ENCODE measurements around the gene TYSND1. TPM values are rescaled to one million over a fixed set of nuclear protein-coding genes. Genes with fewer than 3 reads are reported as not detected.

TYSND1 gene
- total and polyA plus RNA-seq, 2 of the 13 experiments (the other 11 are each of a cell fraction or from before 2014, with no cell fraction given), result 3.3 to 8.9 TPM

DNA sequence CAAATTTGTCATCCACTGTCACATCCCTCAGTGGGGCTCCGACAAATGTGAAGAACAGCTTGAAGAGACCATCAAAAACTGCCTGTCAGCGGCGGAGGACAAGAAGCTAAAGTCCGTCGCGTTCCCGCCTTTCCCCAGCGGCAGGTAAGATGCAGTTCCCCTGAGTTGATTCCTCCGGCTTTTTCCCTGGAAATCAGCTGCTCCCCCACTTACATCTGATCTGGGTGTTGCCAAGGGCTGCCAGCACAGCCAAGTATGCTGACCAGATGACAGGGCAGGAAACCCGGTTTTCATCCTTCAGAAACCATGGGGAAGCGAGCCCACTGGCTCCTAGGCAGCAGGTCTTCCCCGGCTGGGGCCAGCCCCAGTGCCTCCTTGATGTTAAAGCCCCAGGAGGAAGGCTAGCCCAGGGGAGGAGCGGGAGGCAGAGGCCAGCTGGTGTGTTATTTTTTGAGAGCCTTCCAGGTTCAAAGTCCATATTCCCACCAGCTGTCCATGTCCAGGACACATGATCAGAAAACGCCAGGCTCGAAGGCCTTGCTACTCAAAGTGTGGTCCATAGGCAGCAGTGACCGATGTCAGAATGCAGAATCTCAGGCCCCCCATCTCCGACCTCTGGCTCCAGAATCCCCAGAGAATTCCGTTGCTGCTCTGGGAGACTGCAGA lies 37.3 kb downstream of the TYSND1 start (continued):
- TF ChIP-seq, protein P1, sequence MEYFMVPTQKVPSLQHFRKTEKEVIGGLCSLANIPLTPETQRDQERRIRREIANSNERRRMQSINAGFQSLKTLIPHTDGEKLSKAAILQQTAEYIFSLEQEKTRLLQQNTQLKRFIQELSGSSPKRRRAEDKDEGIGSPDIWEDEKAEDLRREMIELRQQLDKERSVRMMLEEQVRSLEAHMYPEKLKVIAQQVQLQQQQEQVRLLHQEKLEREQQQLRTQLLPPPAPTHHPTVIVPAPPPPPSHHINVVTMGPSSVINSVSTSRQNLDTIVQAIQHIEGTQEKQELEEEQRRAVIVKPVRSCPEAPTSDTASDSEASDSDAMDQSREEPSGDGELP (IDR thresholded peaks at IDR 0.05; ENCODE audit: borderline replicate concordance, low read depth), result peak; percentile 96
- TF ChIP-seq ZNF790 (CRISPR knock-in tag; IDR thresholded peaks at IDR 0.05; ENCODE audit: borderline replicate concordance), result no peak
- TF ChIP-seq MED1 (CRISPR knock-in tag; IDR thresholded peaks at IDR 0.05), result peak; percentile 89
- TF ChIP-seq FOXP1 (IDR thresholded peaks at IDR 0.05), result no peak
- TF ChIP-seq FOXP1 (CRISPR knock-in tag; IDR thresholded peaks at IDR 0.05), result peak; percentile 42; the same call in 1 of the 2 replicates
- TF ChIP-seq, protein P2, sequence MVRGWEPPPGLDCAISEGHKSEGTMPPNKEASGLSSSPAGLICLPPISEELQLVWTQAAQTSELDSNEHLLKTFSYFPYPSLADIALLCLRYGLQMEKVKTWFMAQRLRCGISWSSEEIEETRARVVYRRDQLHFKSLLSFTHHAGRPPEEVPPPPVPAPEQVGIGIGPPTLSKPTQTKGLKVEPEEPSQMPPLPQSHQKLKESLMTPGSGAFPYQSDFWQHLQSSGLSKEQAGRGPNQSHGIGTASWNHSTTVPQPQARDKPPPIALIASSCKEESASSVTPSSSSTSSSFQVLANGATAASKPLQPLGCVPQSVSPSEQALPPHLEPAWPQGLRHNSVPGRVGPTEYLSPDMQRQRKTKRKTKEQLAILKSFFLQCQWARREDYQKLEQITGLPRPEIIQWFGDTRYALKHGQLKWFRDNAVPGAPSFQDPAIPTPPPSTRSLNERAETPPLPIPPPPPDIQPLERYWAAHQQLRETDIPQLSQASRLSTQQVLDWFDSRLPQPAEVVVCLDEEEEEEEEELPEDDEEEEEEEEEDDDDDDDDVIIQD (CRISPR knock-in tag; IDR thresholded peaks at IDR 0.05; ENCODE audit: low read depth), result peak; percentile 57; the same call in 1 of the 2 replicates
- TF ChIP-seq, protein P3, sequence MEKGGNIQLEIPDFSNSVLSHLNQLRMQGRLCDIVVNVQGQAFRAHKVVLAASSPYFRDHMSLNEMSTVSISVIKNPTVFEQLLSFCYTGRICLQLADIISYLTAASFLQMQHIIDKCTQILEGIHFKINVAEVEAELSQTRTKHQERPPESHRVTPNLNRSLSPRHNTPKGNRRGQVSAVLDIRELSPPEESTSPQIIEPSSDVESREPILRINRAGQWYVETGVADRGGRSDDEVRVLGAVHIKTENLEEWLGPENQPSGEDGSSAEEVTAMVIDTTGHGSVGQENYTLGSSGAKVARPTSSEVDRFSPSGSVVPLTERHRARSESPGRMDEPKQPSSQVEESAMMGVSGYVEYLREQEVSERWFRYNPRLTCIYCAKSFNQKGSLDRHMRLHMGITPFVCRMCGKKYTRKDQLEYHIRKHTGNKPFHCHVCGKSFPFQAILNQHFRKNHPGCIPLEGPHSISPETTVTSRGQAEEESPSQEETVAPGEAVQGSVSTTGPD (CRISPR knock-in tag; IDR thresholded peaks at IDR 0.05), result no peak
- TF ChIP-seq, protein P4, sequence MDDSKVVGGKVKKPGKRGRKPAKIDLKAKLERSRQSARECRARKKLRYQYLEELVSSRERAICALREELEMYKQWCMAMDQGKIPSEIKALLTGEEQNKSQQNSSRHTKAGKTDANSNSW (CRISPR knock-in tag; IDR thresholded peaks at IDR 0.05; ENCODE audit: borderline replicate concordance), result no peak
- peak; percentile 63; the same call in 1 of the 2 replicates for TF ChIP-seq YEATS2 (CRISPR knock-in tag; IDR thresholded peaks at IDR 0.05; ENCODE audit: borderline replicate concordance)
- no peak for TF ChIP-seq YY1 (IDR thresholded peaks at IDR 0.05; ENCODE audit: insufficient read depth, insufficient replicate concordance, low read depth, low read length)
- no peak for TF ChIP-seq ZNF12 (CRISPR knock-in tag; IDR thresholded peaks at IDR 0.05)
- no peak for TF ChIP-seq GATAD1 (CRISPR knock-in tag; IDR thresholded peaks at IDR 0.05)
- TF ChIP-seq, protein P5, sequence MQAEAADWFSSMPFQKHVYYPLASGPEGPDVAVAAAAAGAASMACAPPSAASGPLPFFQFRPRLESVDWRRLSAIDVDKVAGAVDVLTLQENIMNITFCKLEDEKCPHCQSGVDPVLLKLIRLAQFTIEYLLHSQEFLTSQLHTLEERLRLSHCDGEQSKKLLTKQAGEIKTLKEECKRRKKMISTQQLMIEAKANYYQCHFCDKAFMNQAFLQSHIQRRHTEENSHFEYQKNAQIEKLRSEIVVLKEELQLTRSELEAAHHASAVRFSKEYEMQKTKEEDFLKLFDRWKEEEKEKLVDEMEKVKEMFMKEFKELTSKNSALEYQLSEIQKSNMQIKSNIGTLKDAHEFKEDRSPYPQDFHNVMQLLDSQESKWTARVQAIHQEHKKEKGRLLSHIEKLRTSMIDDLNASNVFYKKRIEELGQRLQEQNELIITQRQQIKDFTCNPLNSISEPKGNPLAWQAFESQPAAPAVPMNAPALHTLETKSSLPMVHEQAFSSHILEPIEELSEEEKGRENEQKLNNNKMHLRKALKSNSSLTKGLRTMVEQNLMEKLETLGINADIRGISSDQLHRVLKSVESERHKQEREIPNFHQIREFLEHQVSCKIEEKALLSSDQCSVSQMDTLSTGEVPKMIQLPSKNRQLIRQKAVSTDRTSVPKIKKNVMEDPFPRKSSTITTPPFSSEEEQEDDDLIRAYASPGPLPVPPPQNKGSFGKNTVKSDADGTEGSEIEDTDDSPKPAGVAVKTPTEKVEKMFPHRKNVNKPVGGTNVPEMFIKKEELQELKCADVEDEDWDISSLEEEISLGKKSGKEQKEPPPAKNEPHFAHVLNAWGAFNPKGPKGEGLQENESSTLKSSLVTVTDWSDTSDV (CRISPR knock-in tag; IDR thresholded peaks at IDR 0.05), result no peak
- TF ChIP-seq ZNF354B (CRISPR knock-in tag; IDR thresholded peaks at IDR 0.05), result no peak
- no peak for TF ChIP-seq ZNF484 (CRISPR knock-in tag; IDR thresholded peaks at IDR 0.05; ENCODE audit: borderline replicate concordance, low read depth)
- TF ChIP-seq ZNF841 (CRISPR knock-in tag; IDR thresholded peaks at IDR 0.05; ENCODE audit: borderline replicate concordance), result no peak
- TF ChIP-seq, protein P6, sequence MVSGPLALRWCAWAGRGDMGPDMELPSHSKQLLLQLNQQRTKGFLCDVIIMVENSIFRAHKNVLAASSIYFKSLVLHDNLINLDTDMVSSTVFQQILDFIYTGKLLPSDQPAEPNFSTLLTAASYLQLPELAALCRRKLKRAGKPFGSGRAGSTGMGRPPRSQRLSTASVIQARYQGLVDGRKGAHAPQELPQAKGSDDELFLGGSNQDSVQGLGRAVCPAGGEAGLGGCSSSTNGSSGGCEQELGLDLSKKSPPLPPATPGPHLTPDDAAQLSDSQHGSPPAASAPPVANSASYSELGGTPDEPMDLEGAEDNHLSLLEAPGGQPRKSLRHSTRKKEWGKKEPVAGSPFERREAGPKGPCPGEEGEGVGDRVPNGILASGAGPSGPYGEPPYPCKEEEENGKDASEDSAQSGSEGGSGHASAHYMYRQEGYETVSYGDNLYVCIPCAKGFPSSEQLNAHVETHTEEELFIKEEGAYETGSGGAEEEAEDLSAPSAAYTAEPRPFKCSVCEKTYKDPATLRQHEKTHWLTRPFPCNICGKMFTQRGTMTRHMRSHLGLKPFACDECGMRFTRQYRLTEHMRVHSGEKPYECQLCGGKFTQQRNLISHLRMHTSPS (CRISPR knock-in tag; IDR thresholded peaks at IDR 0.05; ENCODE audit: low read depth), result no peak; the same call in 1 of the 2 replicates
- no peak for TF ChIP-seq PAWR (CRISPR knock-in tag; IDR thresholded peaks at IDR 0.05; ENCODE audit: borderline replicate concordance)
- no peak for TF ChIP-seq ATF1 (CRISPR knock-in tag; IDR thresholded peaks at IDR 0.05)
- no peak for TF ChIP-seq ZNF235 (CRISPR knock-in tag; IDR thresholded peaks at IDR 0.05; ENCODE audit: borderline replicate concordance)
- no peak for TF ChIP-seq ZNF562 (CRISPR knock-in tag; IDR thresholded peaks at IDR 0.05; ENCODE audit: borderline replicate concordance)
- no peak for TF ChIP-seq ZFP41 (CRISPR knock-in tag; IDR thresholded peaks at IDR 0.05; ENCODE audit: borderline replicate concordance)

All from HepG2 (cell line).